ENCODE measurements around the gene SUPT20HL2.
A peak's percentile ranks its signal among the peaks of the same experiment; 100 is the strongest.

DNA sequence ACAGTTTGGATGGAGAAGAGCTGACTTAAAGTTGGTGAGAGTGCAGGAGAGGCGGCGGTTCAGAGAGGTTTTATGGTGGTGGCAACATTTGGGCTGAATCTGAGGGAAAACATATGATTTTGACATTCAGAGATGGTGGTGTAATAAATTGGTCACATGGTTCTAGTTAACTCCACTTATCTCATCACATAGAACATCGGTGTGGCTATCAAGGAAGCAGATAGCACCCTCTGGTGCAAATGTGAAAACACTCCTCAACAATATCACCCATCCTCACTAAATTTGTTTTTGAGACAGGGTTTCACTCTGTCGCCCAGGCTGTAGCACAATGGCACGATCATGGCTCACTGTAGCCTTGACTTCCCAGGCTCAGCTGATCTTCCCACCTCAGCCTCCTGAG lies 28.8 kb downstream of the SUPT20HL2 start:
- no peak for TF ChIP-seq NR2C2 (IDR thresholded peaks at IDR 0.05; ENCODE audit: borderline replicate concordance, control insufficient read depth, insufficient read length, low read depth)
- no peak for TF ChIP-seq ZNF274 (IDR thresholded peaks at IDR 0.05; ENCODE audit: insufficient read depth, insufficient read length)
- TF ChIP-seq, protein P1, sequence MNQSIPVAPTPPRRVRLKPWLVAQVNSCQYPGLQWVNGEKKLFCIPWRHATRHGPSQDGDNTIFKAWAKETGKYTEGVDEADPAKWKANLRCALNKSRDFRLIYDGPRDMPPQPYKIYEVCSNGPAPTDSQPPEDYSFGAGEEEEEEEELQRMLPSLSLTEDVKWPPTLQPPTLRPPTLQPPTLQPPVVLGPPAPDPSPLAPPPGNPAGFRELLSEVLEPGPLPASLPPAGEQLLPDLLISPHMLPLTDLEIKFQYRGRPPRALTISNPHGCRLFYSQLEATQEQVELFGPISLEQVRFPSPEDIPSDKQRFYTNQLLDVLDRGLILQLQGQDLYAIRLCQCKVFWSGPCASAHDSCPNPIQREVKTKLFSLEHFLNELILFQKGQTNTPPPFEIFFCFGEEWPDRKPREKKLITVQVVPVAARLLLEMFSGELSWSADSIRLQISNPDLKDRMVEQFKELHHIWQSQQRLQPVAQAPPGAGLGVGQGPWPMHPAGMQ (IDR thresholded peaks at IDR 0.05; ENCODE audit: borderline replicate concordance): no peak
- TF ChIP-seq, protein P2, sequence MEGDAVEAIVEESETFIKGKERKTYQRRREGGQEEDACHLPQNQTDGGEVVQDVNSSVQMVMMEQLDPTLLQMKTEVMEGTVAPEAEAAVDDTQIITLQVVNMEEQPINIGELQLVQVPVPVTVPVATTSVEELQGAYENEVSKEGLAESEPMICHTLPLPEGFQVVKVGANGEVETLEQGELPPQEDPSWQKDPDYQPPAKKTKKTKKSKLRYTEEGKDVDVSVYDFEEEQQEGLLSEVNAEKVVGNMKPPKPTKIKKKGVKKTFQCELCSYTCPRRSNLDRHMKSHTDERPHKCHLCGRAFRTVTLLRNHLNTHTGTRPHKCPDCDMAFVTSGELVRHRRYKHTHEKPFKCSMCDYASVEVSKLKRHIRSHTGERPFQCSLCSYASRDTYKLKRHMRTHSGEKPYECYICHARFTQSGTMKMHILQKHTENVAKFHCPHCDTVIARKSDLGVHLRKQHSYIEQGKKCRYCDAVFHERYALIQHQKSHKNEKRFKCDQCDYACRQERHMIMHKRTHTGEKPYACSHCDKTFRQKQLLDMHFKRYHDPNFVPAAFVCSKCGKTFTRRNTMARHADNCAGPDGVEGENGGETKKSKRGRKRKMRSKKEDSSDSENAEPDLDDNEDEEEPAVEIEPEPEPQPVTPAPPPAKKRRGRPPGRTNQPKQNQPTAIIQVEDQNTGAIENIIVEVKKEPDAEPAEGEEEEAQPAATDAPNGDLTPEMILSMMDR (IDR thresholded peaks at IDR 0.05 in 2 of 3, conservative IDR thresholded peaks at IDR 0.05 in 1 of 3; ENCODE audit: control insufficient read depth in 2 of 3, extremely low read depth in 1 of 3, insufficient read depth in 1 of 3, low read depth in 3 of 3, low read length in 3 of 3): peak in 1 of 3 experiments; percentile 19; a peak in 1 of 6 replicates
- no peak for TF ChIP-seq SRF (IDR thresholded peaks at IDR 0.05; ENCODE audit: low read depth in 2 of 2, low read length in 2 of 2)
- no peak for TF ChIP-seq POLR2A (IDR thresholded peaks at IDR 0.05; ENCODE audit: low read depth, low read length)
- no peak for TF ChIP-seq RCOR1 (conservative IDR thresholded peaks at IDR 0.05; ENCODE audit: low read depth, low read length)
- TF ChIP-seq BCL11A (IDR thresholded peaks at IDR 0.05; ENCODE audit: low read depth, low read length): no peak
- TF ChIP-seq SREBF2 (IDR thresholded peaks at IDR 0.05; ENCODE audit: low read length): no peak
- TF ChIP-seq, protein P3, sequence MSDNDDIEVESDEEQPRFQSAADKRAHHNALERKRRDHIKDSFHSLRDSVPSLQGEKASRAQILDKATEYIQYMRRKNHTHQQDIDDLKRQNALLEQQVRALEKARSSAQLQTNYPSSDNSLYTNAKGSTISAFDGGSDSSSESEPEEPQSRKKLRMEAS (IDR thresholded peaks at IDR 0.05; ENCODE audit: low read depth, low read length): no peak
- no peak for TF ChIP-seq ZSCAN29 (IDR thresholded peaks at IDR 0.05)
- TF ChIP-seq MYC (IDR thresholded peaks at IDR 0.05; ENCODE audit: insufficient read depth, insufficient read length, insufficient replicate concordance, low read length, severe bottlenecking): no peak
